ENCODE results near the gene CDH22.

DNA sequence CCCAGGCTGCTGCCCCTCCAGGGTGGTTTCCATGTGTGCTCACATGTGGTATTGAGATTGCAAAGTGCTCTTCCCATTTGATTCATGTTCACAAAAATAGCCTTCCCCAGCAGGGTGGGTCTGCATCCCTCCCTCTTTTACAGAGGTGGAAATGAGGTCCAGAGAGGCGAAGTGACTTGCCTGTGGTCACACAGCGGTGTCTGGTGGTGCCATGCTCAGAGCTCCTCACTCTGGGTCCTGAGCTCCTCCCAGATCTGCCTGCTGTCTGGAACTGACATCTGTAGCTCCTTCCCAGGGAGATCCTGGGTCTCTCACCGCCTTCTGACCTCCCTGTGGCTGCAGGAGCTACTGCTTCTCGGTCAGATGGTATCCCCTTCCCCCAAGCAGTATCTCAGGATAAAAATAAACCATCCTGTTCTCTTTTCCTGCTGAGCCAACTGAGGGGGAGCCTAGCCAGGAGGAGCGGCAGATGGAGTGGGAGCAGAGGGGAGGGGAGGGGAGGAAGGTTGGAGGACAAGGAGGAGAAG is 178.3 kb downstream of the CDH22 start:
- TF ChIP-seq, protein P1, sequence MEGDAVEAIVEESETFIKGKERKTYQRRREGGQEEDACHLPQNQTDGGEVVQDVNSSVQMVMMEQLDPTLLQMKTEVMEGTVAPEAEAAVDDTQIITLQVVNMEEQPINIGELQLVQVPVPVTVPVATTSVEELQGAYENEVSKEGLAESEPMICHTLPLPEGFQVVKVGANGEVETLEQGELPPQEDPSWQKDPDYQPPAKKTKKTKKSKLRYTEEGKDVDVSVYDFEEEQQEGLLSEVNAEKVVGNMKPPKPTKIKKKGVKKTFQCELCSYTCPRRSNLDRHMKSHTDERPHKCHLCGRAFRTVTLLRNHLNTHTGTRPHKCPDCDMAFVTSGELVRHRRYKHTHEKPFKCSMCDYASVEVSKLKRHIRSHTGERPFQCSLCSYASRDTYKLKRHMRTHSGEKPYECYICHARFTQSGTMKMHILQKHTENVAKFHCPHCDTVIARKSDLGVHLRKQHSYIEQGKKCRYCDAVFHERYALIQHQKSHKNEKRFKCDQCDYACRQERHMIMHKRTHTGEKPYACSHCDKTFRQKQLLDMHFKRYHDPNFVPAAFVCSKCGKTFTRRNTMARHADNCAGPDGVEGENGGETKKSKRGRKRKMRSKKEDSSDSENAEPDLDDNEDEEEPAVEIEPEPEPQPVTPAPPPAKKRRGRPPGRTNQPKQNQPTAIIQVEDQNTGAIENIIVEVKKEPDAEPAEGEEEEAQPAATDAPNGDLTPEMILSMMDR (IDR thresholded peaks at IDR 0.05 in 8 of 11, conservative IDR thresholded peaks at IDR 0.05 in 3 of 11): no peak
- peak in 1 of 3 donors; percentile 24 for TF ChIP-seq POLR2AphosphoS5 (IDR thresholded peaks at IDR 0.05)

All from spleen (tissue), 7 donors.